HG02852 (cell line): ENCODE data around the gene MTUS2.
A peak's percentile ranks its signal among the peaks of the same experiment; 100 is the strongest.

ENCODE experiments used
- ATAC-seq: cut with Tn5 transposase; IDR thresholded peaks from one replicate; pipeline ENCODE4 v1.9.1; 2021; ENCODE audit warnings: mild to moderate bottlenecking, moderate library complexity; ENCODE audit not compliant: unreplicated experiment

Gene MTUS2

DNA sequence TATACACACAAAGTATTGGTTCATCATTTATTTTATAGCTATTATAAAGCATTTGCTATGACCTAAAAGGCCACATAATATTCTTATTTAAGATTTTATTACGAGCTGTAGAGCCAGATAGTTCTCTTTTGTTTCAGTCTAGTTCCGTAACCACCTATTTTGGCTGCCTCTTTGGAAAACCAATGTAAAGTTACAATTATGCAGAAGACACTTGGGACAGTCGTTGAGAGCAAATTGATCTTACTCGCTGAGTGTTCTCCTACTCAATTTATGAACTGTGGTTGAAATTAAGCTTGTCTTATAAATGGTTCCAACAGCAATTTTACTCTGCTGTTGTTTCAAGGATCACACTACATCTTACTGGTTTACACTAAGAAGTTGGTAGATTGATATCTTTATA lies 653.0 kb downstream of the MTUS2 start:
- ATAC-seq: no peak

DNA sequence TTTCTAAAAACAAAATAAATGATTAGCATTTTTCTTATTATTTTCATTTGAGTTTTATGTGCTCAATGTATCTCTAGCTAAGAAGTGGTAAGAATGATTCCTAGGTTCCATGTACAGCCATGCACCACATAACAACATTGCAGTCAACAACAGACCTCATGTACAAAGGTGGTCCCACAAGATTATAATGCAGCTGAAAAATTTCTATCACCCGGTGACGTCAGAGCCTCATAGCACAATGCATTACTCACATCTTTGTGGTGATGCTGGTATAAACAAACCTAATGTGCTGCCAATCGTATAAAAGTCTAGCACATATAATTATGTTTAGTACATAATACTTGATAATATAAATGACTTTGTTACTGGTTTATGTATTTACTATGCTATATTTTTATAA lies 654.9 kb downstream of the MTUS2 start:
- ATAC-seq: no peak

DNA sequence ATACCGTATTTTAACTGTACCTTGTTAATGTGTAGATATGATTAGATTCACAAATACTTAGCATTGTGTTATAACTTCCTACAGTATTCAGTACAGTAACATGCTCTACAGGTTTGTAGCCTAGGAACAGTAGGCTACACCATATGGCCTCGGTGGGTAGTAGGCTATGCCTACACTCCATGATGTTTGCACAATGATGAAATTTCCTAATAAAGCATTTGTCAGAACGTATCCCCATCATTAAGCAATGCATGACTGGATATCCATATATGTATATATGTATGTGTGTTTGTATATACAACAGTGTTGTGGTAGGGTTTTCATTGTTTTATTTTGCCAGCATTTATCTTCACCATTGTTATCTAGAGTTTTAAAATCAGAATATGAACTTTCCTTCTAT lies 655.9 kb downstream of the MTUS2 start:
- no peak for ATAC-seq

DNA sequence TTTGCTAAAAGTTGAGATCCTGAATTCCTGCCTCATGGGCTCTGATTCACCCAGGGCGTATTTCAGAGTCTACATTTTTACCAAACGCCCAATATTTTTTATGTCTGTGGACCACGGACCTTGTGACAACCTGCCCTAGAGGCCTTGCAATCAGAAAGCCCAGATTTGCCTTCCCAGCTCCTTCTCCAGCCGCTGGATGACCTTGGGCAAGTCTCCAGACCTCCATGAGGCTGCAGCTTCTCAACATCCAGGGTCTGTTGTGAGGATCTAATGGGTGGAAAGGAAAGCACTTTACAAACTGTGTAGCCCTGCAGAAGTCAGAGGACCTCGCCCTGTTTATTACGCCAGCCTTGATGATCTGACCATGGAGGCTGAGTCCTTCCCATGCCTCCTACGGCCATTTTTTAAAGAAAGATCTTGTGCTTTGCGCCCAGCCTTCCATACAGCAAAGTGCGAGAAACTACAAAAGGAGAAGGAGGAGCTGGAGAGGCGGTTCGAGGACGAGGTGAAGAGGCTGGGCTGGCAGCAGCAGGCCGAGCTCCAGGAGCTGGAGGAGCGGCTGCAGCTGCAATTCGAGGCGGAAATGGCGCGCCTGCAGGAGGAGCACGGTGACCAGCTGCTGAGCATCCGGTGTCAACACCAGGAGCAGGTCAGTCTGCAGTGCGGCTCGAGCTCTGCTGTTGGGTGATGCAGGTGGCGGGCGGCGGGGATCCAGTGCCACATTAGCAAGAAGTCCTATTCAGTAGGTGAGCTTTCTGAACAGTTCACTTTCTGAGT lies 659.8 kb downstream of the MTUS2 start:
- no peak for ATAC-seq

DNA sequence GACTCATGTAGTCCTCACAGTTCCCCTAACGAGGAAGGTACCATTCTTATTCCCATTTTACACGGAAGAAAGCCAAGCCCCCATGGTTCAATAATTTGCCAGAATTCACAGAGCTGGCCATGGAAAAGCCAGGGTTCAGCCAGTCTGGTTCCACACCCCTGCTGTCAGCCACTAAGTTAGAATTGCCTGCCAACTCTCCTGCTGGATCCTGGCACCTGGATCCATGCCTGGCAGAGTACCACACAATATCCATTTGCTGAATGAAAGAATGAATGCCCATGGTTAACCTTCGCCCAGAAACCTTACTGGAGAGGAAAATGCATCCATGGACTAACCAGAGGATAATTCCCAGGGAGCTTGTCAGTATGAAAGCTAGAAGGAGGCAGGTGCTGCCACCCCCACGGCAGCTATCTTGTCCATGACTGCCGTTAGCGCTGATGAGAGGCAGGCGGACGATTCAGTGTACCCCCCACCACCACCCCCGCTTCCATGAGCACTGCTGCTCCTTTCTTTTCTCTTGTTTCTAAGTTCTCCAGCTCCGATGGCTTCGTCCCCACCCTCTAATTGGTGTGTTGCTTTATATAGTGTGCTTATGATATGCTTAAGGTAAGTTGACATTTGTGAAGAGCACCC lies 660.9 kb downstream of the MTUS2 start:
- no peak for ATAC-seq

DNA sequence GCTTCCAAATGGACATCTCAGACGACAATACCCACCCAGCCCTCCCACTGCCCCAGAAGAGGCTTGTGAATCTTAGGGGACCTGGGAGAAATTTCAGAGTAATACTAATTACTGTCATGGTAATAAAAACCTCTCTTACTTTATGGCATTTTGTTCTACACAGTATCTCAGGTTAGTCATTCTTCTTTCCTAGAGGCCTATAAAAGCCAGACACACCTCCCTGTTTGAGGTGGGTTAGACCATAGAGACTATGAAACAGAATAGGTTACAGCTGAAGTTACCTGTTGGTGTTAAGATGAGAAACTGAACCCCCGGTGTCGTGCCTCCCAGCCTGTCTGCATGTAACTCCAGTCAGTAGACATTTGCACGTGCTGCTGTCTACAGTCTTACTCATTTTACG lies 661.5 kb downstream of the MTUS2 start:
- no peak for ATAC-seq

DNA sequence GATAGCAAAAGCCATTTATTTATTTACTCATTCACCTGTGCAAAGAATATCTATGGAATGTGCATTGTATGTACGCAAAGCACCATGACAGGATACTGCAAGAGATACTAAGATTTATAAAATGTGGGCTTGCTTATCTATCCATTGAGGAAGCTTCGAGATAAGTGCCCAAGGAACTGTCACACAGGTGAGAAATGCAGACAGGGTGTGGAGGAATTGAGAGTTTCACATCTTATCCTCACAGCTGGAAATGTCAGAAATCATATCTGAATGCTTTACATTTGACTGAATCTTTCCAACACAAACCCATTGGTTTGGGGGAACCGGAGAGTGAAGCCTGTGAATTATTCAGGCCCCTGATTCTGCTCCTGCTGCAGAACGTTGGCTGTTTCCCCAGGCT lies 662.4 kb downstream of the MTUS2 start:
- ATAC-seq: no peak

DNA sequence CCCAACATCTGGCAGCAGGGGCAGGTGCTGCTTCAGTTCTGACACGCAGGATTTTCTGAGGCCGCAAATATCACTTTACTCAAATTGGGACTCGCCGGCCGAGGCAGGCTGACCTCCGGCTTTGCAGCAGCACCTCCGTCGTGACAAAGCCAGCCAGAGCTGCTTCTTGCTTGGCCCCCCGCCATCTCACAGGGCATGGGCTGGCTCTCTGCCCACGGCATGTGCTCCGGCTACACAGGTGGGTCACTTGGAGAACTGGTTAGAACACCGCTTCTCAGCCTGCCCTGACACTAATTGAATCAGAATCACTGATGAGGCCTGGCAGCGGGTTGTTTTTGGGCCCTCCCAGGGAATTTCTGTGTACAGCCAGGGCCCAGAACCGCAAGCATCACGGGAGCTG lies 663.1 kb downstream of the MTUS2 start:
- no peak for ATAC-seq

DNA sequence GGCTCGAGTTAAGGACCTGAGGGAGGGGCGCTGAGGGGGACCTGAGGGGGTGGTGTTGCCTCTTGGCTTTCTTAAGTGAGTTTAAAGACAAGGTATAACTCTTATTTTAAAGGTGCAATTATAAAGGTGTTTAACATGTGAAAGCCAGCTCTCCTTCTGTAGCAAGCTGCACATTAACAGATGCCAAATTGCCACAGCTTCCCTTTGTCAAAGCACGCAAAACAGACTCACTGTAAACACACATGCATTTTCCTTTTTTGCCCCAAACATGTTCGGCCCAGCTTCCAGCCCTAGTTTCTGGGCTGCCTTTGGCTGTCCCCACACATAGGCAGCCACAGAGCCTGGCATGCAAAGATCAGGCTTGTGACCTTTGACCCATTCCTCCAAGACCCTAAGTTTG lies 663.5 kb downstream of the MTUS2 start:
- no peak for ATAC-seq

DNA sequence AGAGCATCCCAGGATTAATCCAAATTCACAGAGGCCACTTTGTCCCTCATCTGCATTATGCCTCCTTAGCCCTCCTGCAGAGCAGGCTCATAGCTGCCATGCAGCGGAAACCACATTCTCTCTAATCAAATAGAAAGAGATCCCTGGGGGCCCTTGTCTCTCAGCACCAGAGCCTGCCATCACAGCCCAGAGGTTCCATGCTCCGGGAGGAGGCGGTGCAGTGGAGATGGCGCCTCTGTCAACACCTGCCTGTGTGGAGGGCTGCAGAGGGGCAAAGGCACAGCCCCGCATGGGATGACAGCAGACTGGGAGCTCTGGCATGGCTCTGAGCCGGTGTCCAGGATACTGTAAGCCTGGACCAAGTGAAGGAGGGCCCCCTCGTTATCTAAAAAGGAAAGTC lies 664.1 kb downstream of the MTUS2 start:
- no peak for ATAC-seq

DNA sequence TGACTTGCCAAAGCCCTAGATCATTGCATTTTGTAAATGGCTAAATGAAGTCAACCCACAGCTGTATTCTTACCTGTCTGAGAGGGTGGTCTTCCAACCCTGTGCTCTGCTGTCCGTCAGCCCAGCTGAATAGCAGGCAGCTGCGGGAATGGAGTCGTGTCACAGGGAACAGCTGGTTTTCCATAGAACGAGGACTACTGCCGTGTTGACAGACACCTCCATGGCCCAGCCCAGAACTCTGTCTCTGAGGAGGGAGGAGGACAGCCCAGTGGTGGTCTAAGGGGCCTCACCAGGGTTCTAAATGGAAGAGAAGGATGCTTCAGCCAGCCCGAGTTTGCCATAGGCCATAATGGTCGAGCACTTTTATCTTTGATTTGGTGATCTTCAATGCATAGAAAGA lies 664.7 kb downstream of the MTUS2 start:
- no peak for ATAC-seq

DNA sequence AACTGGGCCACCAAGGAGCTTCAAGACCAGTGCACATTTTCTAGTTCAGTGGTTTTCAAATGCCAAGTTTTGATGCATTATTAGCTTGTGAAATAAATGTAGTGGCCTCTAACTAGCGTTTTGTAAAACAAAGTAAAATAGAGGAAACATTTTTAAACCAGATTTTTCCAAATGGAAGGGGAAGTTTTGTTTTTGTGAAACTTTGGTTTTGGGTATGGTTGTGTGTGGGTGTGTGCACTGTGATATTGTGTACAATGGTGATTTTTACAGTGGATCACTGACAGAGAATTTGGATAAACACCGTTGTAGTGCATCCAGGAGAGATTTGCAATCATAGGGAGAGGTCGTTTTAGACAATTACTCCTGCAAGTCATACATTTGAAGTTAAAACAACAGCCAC lies 666.4 kb downstream of the MTUS2 start:
- ATAC-seq: no peak

DNA sequence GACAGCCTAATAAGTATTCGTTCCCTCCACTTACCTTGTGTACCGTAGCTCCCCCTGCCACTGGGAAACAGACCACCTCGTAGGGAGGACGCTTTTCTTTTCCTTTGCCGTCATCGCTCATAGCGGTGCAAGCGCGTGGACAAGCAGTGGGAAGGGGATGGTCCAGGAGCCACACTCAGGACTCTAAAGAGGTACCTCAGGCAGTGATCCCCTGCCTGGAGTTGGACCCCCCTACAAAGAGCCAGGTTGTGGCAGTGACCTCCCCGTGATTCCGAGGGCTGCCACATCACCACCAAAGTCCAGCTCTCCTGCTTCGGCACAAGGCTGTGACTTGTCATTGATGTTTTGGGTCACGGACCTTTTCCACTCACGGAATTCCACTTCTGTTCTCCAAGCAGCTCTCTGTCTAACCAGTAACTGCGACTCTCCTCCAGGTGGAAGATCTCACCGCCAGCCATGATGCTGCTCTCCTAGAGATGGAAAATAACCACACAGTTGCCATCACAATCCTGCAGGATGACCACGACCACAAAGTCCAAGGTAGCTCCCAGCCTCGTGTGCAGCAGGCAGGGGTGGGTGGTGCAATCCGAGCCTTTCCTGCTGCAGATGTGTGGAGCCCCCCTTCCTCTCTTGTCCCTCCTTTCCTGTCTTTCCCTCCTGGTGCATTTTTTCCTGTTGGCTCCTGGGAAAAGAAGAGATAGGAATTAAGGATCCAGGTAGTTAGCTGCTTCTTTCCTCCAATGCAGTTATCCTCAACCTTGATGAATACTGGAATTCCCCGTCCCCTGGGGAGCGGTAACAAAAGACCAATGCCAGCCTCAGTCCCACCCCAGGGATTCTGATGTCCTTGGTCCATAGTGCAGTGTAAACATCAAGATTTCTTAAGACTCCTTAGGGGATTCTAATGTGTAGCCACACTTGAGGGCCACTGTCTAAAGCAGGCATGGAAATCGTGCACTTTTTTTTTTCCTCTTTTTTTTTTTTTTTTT lies 667.6 kb downstream of the MTUS2 start:
- no peak for ATAC-seq

DNA sequence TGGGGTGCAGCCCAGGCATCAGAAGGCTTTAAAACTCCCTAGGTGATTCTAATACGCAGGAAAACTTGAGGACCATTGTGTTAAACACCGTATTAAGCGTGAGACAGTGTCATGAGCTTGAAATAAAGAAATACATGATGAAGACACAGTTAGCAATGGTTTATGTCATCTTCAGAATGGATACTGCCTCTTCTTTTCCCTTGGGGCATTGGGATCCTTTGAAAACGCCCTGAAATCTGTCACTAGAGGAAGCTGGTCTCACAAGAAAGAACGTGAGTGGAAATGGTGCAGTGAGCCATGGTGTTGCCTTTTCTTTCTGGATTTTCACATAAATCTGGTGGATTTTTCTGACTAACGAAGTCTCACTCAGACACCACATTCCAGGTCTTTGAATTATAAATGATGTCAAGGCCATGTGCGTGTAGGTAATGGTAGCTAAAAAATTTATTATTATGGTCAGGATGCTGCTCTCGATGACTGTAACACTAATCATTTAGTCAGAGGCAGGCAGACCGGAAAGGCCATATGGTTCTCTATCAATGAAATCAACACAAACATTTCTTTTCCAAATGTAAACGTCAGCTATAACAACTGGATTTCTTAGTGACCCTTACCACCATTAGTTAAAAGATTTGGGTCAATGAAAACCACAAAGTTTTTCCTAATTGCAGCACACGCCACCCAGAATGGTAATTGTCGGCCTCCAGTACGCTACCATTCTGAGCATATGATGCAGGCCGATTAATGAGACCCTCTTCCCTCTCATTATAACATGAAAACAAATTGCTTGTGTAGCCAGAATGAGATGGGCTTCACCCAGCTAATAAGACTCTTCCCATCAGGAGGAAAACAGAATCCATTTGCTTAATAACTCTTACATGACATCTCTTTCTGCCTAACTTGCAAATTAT lies 669.8 kb downstream of the MTUS2 start:
- no peak for ATAC-seq

DNA sequence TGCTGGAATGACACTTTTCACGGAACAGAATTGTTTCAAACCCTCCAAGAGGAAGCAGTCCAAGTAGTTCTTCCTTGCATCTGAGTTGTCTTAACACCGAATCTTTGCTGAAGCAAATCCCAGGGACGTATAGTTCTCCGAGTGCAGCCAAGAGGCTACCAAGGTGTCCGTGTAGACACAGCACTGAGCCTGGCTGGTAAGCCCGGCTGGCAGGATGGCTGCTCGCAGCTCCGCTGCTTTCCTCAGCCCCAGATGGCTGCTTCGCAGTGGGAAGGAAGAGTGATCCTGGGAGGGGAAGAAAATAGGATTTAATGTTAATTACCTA lies 670.4 kb downstream of the MTUS2 start:
- ATAC-seq: no peak

DNA sequence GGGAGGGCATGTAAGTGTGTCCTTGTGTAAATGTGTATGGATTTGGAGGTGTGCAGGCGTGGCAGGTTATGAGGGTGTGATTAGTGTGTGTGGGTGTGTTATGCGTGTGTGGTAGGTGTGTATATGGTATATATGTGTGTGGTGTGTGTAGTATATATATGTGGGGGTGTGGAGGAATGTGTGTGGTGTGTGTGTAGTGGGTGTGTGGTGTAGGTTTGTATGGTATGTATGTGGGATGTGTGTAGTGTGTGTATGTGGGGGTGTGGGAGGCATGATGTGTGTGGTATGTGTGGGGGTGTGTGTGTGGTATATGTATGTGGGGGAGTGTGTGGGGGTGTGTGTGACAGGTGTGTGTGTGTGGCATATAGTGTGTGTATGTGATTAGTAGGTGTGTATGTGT lies 671.1 kb downstream of the MTUS2 start:
- ATAC-seq: no peak

DNA sequence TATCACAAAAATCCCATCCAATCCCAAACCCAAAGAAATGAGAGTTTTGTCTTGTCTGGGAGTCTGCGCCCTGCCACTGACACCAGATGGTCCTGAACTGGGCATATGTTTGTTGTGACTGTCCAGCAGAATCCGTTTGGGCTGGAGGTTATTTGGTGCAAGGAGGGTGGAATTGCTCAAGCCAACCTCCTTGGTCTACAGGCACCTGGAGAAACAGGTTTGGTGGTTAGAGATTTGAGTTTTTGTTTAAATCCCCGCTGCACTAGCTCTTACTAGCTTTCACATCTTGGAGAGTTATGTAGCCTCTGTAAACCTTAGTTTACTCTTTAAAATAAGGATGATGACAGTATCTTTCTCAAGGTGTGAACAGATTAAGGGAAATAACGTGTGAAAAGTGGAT lies 673.7 kb downstream of the MTUS2 start:
- no peak for ATAC-seq

DNA sequence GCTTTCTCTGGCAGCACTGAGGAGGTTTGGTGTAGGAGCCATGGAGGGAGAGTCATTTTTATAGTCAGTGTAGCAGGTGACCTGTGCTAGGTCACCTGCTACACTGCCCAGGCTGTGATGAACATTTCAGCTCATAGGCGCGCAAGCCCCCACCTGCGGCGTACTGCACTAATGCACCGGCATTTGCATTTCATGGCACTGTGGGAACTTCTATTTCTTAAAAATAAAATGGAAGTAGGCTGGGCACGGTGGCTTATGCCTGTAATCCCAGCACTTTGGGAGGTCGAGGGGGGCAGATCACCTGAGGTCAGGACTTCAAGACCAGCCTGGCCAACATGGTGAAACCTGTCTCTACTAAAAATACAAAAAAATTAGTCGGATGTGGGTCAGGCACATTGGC lies 674.4 kb downstream of the MTUS2 start:
- ATAC-seq: no peak

DNA sequence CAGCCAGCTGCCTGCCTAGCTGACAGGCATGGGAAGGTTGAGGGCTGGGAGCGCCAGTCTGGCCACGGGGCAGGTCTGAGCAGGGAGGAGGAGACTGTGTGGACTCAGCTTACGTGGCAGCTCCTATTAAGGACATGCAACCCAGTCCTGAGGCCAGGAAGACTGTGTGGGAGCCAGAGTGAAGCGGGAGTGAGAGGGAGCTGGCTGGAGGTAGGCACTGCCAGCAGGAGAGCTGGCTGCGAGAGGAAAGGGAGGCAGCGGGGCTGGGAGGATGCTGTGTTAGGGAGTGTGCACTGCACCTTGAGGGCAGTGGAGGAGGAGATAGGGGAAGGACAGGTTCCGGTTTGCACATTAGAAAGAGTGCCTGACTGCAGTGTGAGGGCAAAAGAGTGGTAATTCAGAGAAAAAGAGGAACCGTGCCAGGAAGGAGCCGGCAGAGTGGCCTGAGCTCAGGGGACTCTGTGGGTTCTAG lies 676.1 kb downstream of the MTUS2 start:
- peak; percentile 51 for ATAC-seq

DNA sequence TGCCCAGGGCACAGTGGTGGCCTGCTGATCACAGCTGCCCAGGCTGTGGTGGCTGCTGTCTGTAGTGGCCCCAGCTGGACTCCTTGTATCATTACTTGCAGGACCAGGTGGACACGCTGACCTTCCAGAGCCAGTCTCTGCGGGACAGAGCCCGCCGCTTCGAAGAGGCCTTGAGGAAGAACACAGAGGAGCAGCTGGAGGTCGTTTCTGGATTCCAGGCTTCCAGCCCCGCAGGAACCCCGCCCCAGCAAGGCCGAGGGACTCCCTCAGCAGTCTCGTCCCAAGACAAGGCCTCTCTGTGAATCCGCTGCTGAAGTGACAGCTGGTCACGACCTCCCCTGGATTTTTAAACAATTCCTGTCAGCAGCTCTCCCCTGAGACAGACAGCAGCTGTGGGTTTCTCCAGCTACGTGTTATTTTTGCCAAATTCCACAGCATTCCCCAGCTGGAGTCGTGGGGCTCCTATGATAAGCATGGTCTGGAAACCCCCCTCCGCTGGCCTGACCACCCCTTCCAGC lies 677.1 kb downstream of the MTUS2 start:
- no peak for ATAC-seq
